GM21367 (cell line): ENCODE measurements around the gene RAB17.
"Not testable (repeated sequence)": the region's sequence is repeated elsewhere in the genome, so short reads cannot be mapped to it uniquely, and the experiment has no call there.

Source experiments
- ATAC-seq: cut with Tn5 transposase; IDR thresholded peaks from one replicate; pipeline ENCODE4 v1.9.1; 2021; ENCODE audit not compliant: unreplicated experiment

The RAB17 gene

GRCh38 chr2:237625216-237625705 is 34.7 kb upstream of the RAB17 start:
- no peak for ATAC-seq

GRCh38 chr2:237624565-237624964 is 34.0 kb upstream of the RAB17 start:
- no peak for ATAC-seq

GRCh38 chr2:237623428-237624403 is 33.2 kb upstream of the RAB17 start:
- ATAC-seq = no peak

- ATAC-seq = no peak
Observed at GRCh38 chr2:237618449-237618848, 27.9 kb upstream of the RAB17 start.

GRCh38 chr2:237617587-237617982 is 27.1 kb upstream of the RAB17 start:
- ATAC-seq = no peak

GRCh38 chr2:237616734-237617586 is 26.4 kb upstream of the RAB17 start:
- ATAC-seq = no peak

- ATAC-seq = no peak
Observed at GRCh38 chr2:237616373-237616733, 25.8 kb upstream of the RAB17 start.

GRCh38 chr2:237615631-237616249 is 25.2 kb upstream of the RAB17 start:
- no peak for ATAC-seq

GRCh38 chr2:237614151-237614720 is 23.7 kb upstream of the RAB17 start:
- no peak for ATAC-seq

GRCh38 chr2:237613679-237614078 is 23.1 kb upstream of the RAB17 start:
- ATAC-seq = no peak

GRCh38 chr2:237612527-237613357 is 22.2 kb upstream of the RAB17 start:
- no peak for ATAC-seq

- ATAC-seq = not testable (repeated sequence)
Observed at GRCh38 chr2:237606522-237606921, 16.0 kb upstream of the RAB17 start.

GRCh38 chr2:237604960-237605359 is 14.4 kb upstream of the RAB17 start:
- no peak for ATAC-seq

- no peak for ATAC-seq
Observed at GRCh38 chr2:237604391-237604790, 13.9 kb upstream of the RAB17 start.

GRCh38 chr2:237603718-237604362 is 13.3 kb upstream of the RAB17 start:
- ATAC-seq = no peak

GRCh38 chr2:237603049-237603717 is 12.6 kb upstream of the RAB17 start:
- no peak for ATAC-seq

- ATAC-seq = no peak
Observed at GRCh38 chr2:237602409-237602808, 11.9 kb upstream of the RAB17 start.

GRCh38 chr2:237601453-237602116 is 11.1 kb upstream of the RAB17 start:
- ATAC-seq = no peak
